PC-9 (cell line): ENCODE results near the gene TMEM45B. TPM values are rescaled to one million over a fixed set of nuclear protein-coding genes. Genes with fewer than 3 reads are reported as not detected.

ENCODE experiments used
- BruUV-seq: library from RNA; stranded (reverse); fragments of 400-500 nt; replicated peaks from 2 replicates; lab custom pipeline; 2021; lab: Mats Ljungman, UMichigan
- CTCF ChIA-PET: fragments of 300-600 bp; sonication (Branson Sonifier 250); formaldehyde crosslinking; loops from one replicate; lab custom pipeline; 2022; ENCODE audit warnings: antibody characterized with exemption; lab: Charles Lee
- POLR2A ChIA-PET: fragments of 300-600 bp; sonication (Branson Sonifier 250); formaldehyde crosslinking; loops from one replicate; lab custom pipeline; 2022; ENCODE audit warnings: antibody characterized with exemption; ENCODE audit not compliant: unreplicated experiment; lab: Charles Lee
- DNase-seq, 2 experiments: peaks; one replicate each; pipeline versions ENCODE4 v3.0.0 to v3.0.0-alpha.2; 2015 to 2022; ENCODE audit warnings: mixed read lengths in 1 of 2
- H2AFZ ChIP-seq: fragments of 200-600 bp; sonication (generic); 2 replicates; pipeline ENCODE4 v1.8.1; 2017; ENCODE audit warnings: antibody characterized with exemption
- H3F3A ChIP-seq: fragments of 200-600 bp; sonication (generic); 2 replicates; pipeline ENCODE4 v1.8.1; 2017; ENCODE audit warnings: antibody characterized with exemption, mild to moderate bottlenecking, low read depth; ENCODE audit not compliant: insufficient read depth
- H3K27ac ChIP-seq: fragments of 200-600 bp; sonication (generic); 2 replicates; pipeline ENCODE4 v1.6.1; 2016; ENCODE audit warnings: mixed run types
- H3K27me3 ChIP-seq: fragments of 200-600 bp; sonication (generic); 2 replicates; pipeline ENCODE4 v1.6.1; 2016; ENCODE audit warnings: low read depth, mixed run types; ENCODE audit not compliant: insufficient read depth
- H3K36me3 ChIP-seq: fragments of 200-600 bp; sonication (generic); 2 replicates; pipeline ENCODE4 v1.6.1; 2016; ENCODE audit warnings: low read depth, mixed run types
- H3K4me1 ChIP-seq: fragments of 200-600 bp; sonication (generic); replicated peaks from 2 replicates; pipeline ENCODE4 v1.6.1; 2016; ENCODE audit warnings: mixed run types; ENCODE audit not compliant: insufficient read depth
- H3K4me2 ChIP-seq: fragments of 200-600 bp; sonication (generic); 2 replicates; pipeline ENCODE4 v1.6.1; 2017; ENCODE audit warnings: mixed run types
- H3K4me3 ChIP-seq: fragments of 200-600 bp; sonication (generic); 2 replicates; pipeline ENCODE4 v1.6.1; 2016; ENCODE audit warnings: mixed run types
- H3K79me2 ChIP-seq: fragments of 200-600 bp; sonication (generic); 2 replicates; pipeline ENCODE4 v1.6.1; 2017; ENCODE audit warnings: low read depth, mixed run types
- H3K9me2 ChIP-seq: fragments of 200-600 bp; sonication (generic); 2 replicates; pipeline ENCODE4 v1.8.1; 2017; ENCODE audit warnings: mild to moderate bottlenecking; ENCODE audit not compliant: insufficient read depth
- H3K9me3 ChIP-seq: fragments of 200-600 bp; sonication (generic); 2 replicates; pipeline ENCODE4 v1.8.1; 2016; ENCODE audit warnings: low read depth; ENCODE audit not compliant: insufficient read depth
- H4K20me1 ChIP-seq: fragments of 200-600 bp; sonication (generic); 2 replicates; pipeline ENCODE4 v1.8.1; 2017; ENCODE audit not compliant: insufficient read depth
- CTCF ChIP-seq: fragments of 200-600 bp; sonication (generic); conservative IDR thresholded peaks from 2 replicates; pipeline ENCODE4 v1.6.1; 2017; ENCODE audit warnings: mixed run types, antibody characterized with exemption, mild to moderate bottlenecking, moderate library complexity
- EZH2 ChIP-seq: fragments of 200-600 bp; sonication (generic); IDR thresholded peaks from 2 replicates; pipeline ENCODE4 v1.8.0; 2017; ENCODE audit warnings: antibody characterized with exemption, low read depth
- intact Hi-C: fragments of 100-400 bp; cut with micrococcal nuclease; formaldehyde crosslinking; loops from one replicate; pipeline ENCODE4 v1.10.0; 2022; ENCODE audit not compliant: unreplicated experiment
- total RNA-seq: library from RNA; stranded (reverse); gene quantifications from 2 replicates; pipeline ENCODE4 v1.2.3, GENCODE V29; 2021

Gene TMEM45B
- total RNA-seq, 1 experiment from 2014 or later = 13.3 TPM

- CTCF ChIA-PET = no interaction called here
- Histone ChIP-seq H3K79me2 (no peaks in the 10 kb centered on the region), H2AFZ (no peak overlapping the region), H3K4me1 (peaks cover 22% of the 10 kb centered on the region), H3K9me2 (no peaks in the 10 kb centered on the region), H3F3A (0 out of 2 replicates have a peak, but pooled peaks cover 5% of the 10 kb centered on the region), H3K4me3 (no peak overlapping the region), H3K27ac (0 out of 2 replicates have a peak overlapping the region, but pooled peaks have one; percentile 7), H3K36me3 (no peaks in the 10 kb centered on the region), H4K20me1 (no peaks in the 10 kb centered on the region), H3K4me2 (peak overlapping the region; percentile 30), H3K9me3 (no peaks in the 10 kb centered on the region; the same call in 1 of the 2 replicates), H3K27me3 (no peaks in the 10 kb centered on the region)
- DNase-seq = peak in 1 of 2 experiments; percentile 58
- POLR2A ChIA-PET = interaction anchor here (0.9 kb wide), 1 partner anchor 59 kb away, joined by 5 read pairs; no protein-coding TSS in a partner anchor
- no TSS peak for BruUV-seq
- TF ChIP-seq EZH2 = no peak
- no peak for TF ChIP-seq CTCF
- intact Hi-C loops = loop anchor here (5.0 kb wide), 2 partner anchors 74 to 344 kb away; no protein-coding TSS in a partner anchor
Observed at GRCh38 chr11:129788278-129788677, 27.4 kb upstream of the TMEM45B start.

- Histone ChIP-seq H4K20me1 (no peaks in the 10 kb centered on the region), H3K79me2 (no peaks in the 10 kb centered on the region), H3K4me1 (peaks cover 22% of the 10 kb centered on the region), H3K4me3 (no peak overlapping the region), H3K36me3 (no peaks in the 10 kb centered on the region), H3F3A (0 out of 2 replicates have a peak, but pooled peaks cover 5% of the 10 kb centered on the region), H3K9me3 (peaks cover 1% of the 10 kb centered on the region; the same call in 1 of the 2 replicates), H3K27ac (no peak overlapping the region), H2AFZ (no peak overlapping the region), H3K27me3 (no peaks in the 10 kb centered on the region), H3K4me2 (no peak overlapping the region), H3K9me2 (no peaks in the 10 kb centered on the region)
- no TSS peak for BruUV-seq
- no peak for DNase-seq
- TF ChIP-seq EZH2 = no peak
- no peak for TF ChIP-seq CTCF
- intact Hi-C loops = no loop called here
- ChIA-PET CTCF (no interaction called here), POLR2A (no interaction called here)
Observed at GRCh38 chr11:129790106-129790505, 25.5 kb upstream of the TMEM45B start.

- BruUV-seq = no TSS peak
Observed at GRCh38 chr11:129791515-129791914, 24.1 kb upstream of the TMEM45B start.

More at GRCh38 chr11:129791515-129791914, 24.1 kb upstream of the TMEM45B start:
- H3K9me2 ChIP-seq = no peaks in the 10 kb centered on the region
- no peaks in the 10 kb centered on the region for H4K20me1 ChIP-seq
- intact Hi-C loops = no loop called here
- H3K4me1 ChIP-seq = peaks cover 22% of the 10 kb centered on the region
- ChIA-PET POLR2A (no interaction called here), CTCF (no interaction called here)
- no peak overlapping the region for H3K27ac ChIP-seq
- DNase-seq = no peak
- H3K36me3 ChIP-seq = no peaks in the 10 kb centered on the region
- H3K4me2 ChIP-seq = no peak overlapping the region
- peaks cover 8% of the 10 kb centered on the region; the same call in 1 of the 2 replicates for H3K9me3 ChIP-seq
- TF ChIP-seq EZH2 (no peak), CTCF (no peak)
- no peaks in the 10 kb centered on the region for H3K27me3 ChIP-seq
- no peaks in the 10 kb centered on the region for H3K79me2 ChIP-seq
- H3K4me3 ChIP-seq = no peak overlapping the region
- H3F3A ChIP-seq = 0 out of 2 replicates have a peak, but pooled peaks cover 5% of the 10 kb centered on the region
- no peak overlapping the region for H2AFZ ChIP-seq
